Measurements from ENCODE around the gene SMIM21.

Gene SMIM21

GRCh38 chr18:75427603-75428002, at the start of gene SMIM21:
SMIM21 (minus strand) TSS chr18:75427703; CDS start chr18:75427563, 140 bp downstream.
- DNase-seq (ENCODE audit: low read depth in 1 of 2, low spot score in 1 of 2), result no peak

GRCh38 chr18:75475228-75475627, 47.7 kb upstream of the SMIM21 start:
- no peak for DNase-seq (ENCODE audit: low read depth in 1 of 2, low spot score in 1 of 2)

GRCh38 chr18:75474332-75474731, 46.8 kb upstream of the SMIM21 start:
- DNase-seq (ENCODE audit: low read depth in 1 of 2, low spot score in 1 of 2), result no peak

GRCh38 chr18:75473316-75473715, 45.8 kb upstream of the SMIM21 start:
- no peak for DNase-seq (ENCODE audit: low read depth in 1 of 2, low spot score in 1 of 2)

GRCh38 chr18:75472906-75473305, 45.4 kb upstream of the SMIM21 start:
- no peak for DNase-seq (ENCODE audit: low read depth in 1 of 2, low spot score in 1 of 2)

- DNase-seq (ENCODE audit: low read depth in 1 of 2, low spot score in 1 of 2), result no peak
Measured at GRCh38 chr18:75472396-75472795, 44.9 kb upstream of the SMIM21 start.

- no peak for DNase-seq (ENCODE audit: low read depth in 1 of 2, low spot score in 1 of 2)
Measured at GRCh38 chr18:75471850-75472249, 44.3 kb upstream of the SMIM21 start.

- DNase-seq (ENCODE audit: low read depth in 1 of 2, low spot score in 1 of 2), result no peak
Measured at GRCh38 chr18:75467851-75468250, 40.3 kb upstream of the SMIM21 start.

GRCh38 chr18:75467281-75467795, 39.8 kb upstream of the SMIM21 start:
- no peak for DNase-seq (ENCODE audit: low read depth in 1 of 2, low spot score in 1 of 2)

GRCh38 chr18:75464356-75464755, 36.9 kb upstream of the SMIM21 start:
- no peak for DNase-seq (ENCODE audit: low read depth in 1 of 2, low spot score in 1 of 2)

- no peak for DNase-seq (ENCODE audit: low read depth in 1 of 2, low spot score in 1 of 2)
Measured at GRCh38 chr18:75462178-75462832, 34.8 kb upstream of the SMIM21 start.

GRCh38 chr18:75456199-75456631, 28.7 kb upstream of the SMIM21 start:
- peak in 1 of 2 donors; percentile 39 for DNase-seq (ENCODE audit: low read depth in 1 of 2, low spot score in 1 of 2)

- DNase-seq (ENCODE audit: low read depth in 1 of 2, low spot score in 1 of 2), result no peak
Measured at GRCh38 chr18:75455249-75456198, 28.0 kb upstream of the SMIM21 start.

GRCh38 chr18:75454022-75454795, 26.7 kb upstream of the SMIM21 start:
- no peak for DNase-seq (ENCODE audit: low read depth in 1 of 2, low spot score in 1 of 2)

GRCh38 chr18:75450906-75451305, 23.4 kb upstream of the SMIM21 start:
- no peak for DNase-seq (ENCODE audit: low read depth in 1 of 2, low spot score in 1 of 2)

GRCh38 chr18:75441896-75442295, 14.4 kb upstream of the SMIM21 start:
- DNase-seq (ENCODE audit: low read depth in 1 of 2, low spot score in 1 of 2), result no peak

- no peak for DNase-seq (ENCODE audit: low read depth in 1 of 2, low spot score in 1 of 2)
Measured at GRCh38 chr18:75439348-75439747, 11.8 kb upstream of the SMIM21 start.

GRCh38 chr18:75438891-75439290, 11.4 kb upstream of the SMIM21 start:
- no peak for DNase-seq (ENCODE audit: low read depth in 1 of 2, low spot score in 1 of 2)

- DNase-seq (ENCODE audit: low read depth in 1 of 2, low spot score in 1 of 2), result no peak
Measured at GRCh38 chr18:75437979-75438378, 10.5 kb upstream of the SMIM21 start.

GRCh38 chr18:75433098-75433497, 5.6 kb upstream of the SMIM21 start:
- no peak for DNase-seq (ENCODE audit: low read depth in 1 of 2, low spot score in 1 of 2)

- DNase-seq (ENCODE audit: low read depth in 1 of 2, low spot score in 1 of 2), result no peak
Measured at GRCh38 chr18:75429975-75430374, 2.5 kb upstream of the SMIM21 start.
